ENCODE data around the gene PTPRH. TPM values are rescaled to one million over a fixed set of nuclear protein-coding genes. Genes with fewer than 3 reads are reported as not detected.

PTPRH gene
- total RNA-seq, 4 donors from 2014 or later, result 26.4 to 261 (median 246) TPM

GRCh38 chr19:55197528-55197927 is 11.8 kb downstream of the PTPRH start:
- Histone ChIP-seq H3K27me3 (no peaks in the 10 kb centered on the region), H3K4me1 (no peaks in the 10 kb centered on the region), H3K4me3 (no peak overlapping the region), H3K27ac (no peak overlapping the region), H3K9me3 (no peaks in the 10 kb centered on the region), H3K36me3 (peaks cover 0 to 83% (median 0%) of the 10 kb centered on the region in 3 donors)
- TF ChIP-seq CTCF (IDR thresholded peaks at IDR 0.05) (no peak), POLR2A (IDR thresholded peaks at IDR 0.05) (no peak)
- no peak for DNase-seq

- H3K36me3 ChIP-seq, result peaks cover 0 to 81% (median 0%) of the 10 kb centered on the region in 3 donors
- no peaks in the 10 kb centered on the region for H3K4me1 ChIP-seq
- no peak for TF ChIP-seq CTCF (IDR thresholded peaks at IDR 0.05)
- TF ChIP-seq POLR2A (IDR thresholded peaks at IDR 0.05), result no peak
- no peaks in the 10 kb centered on the region for H3K27me3 ChIP-seq
- DNase-seq, result no peak
- H3K27ac ChIP-seq, result no peak overlapping the region
- no peaks in the 10 kb centered on the region for H3K9me3 ChIP-seq
- H3K4me3 ChIP-seq, result no peak overlapping the region
Observed at GRCh38 chr19:55196803-55197202, 12.5 kb downstream of the PTPRH start.

DNA sequence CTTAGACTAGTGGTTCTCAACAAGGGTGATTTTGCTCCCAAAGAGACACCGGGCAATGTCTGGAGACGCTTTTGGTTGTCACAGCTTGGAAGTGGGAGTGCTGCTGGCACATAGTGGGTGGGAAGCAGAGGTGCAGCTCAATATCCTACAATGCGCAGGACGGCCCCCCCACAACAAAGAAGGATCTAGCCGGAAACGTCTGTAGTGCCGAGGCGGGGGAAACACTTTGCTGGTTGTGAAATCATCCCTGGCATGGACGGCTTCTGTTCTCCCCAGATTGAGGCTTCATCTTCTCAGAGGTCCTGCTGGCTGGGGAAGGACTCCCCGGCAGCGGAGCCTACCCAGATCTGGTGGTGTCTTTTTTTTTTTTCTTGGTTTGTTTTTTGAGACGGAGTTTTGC is 15.8 kb downstream of the PTPRH start:
- H3K36me3 ChIP-seq, result peaks cover 0 to 69% (median 0%) of the 10 kb centered on the region in 3 donors

GRCh38 chr19:55189403-55189835 is 19.9 kb downstream of the PTPRH start:
- H3K4me3 ChIP-seq, result no peak overlapping the region
- H3K27me3 ChIP-seq, result no peaks in the 10 kb centered on the region
- no peak for TF ChIP-seq POLR2A (IDR thresholded peaks at IDR 0.05)
- no peak for TF ChIP-seq CTCF (IDR thresholded peaks at IDR 0.05)
- H3K9me3 ChIP-seq, result no peaks in the 10 kb centered on the region
- no peak for DNase-seq
- H3K36me3 ChIP-seq, result peaks cover 0 to 67% (median 0%) of the 10 kb centered on the region in 3 donors
- peak overlapping the region in 2 of 4 donors; percentile 29 to 65 for H3K27ac ChIP-seq
- H3K4me1 ChIP-seq, result no peaks in the 10 kb centered on the region

More for the DNA sequence above, 15.8 kb downstream of the PTPRH start:
- no peak for TF ChIP-seq CTCF (IDR thresholded peaks at IDR 0.05)
- no peak for TF ChIP-seq POLR2A (IDR thresholded peaks at IDR 0.05)
- no peak overlapping the region for H3K4me3 ChIP-seq
- H3K27me3 ChIP-seq, result no peaks in the 10 kb centered on the region
- no peaks in the 10 kb centered on the region for H3K9me3 ChIP-seq
- no peak overlapping the region for H3K27ac ChIP-seq
- no peaks in the 10 kb centered on the region for H3K4me1 ChIP-seq
- DNase-seq, result no peak

- H3K4me3 ChIP-seq, result no peak overlapping the region
- H3K27me3 ChIP-seq, result no peaks in the 10 kb centered on the region
- no peaks in the 10 kb centered on the region for H3K4me1 ChIP-seq
- no peaks in the 10 kb centered on the region for H3K9me3 ChIP-seq
- H3K36me3 ChIP-seq, result peaks cover 0 to 61% (median 0%) of the 10 kb centered on the region in 3 donors
- H3K27ac ChIP-seq, result peak overlapping the region in 2 of 4 donors; percentile 29 to 65
- TF ChIP-seq POLR2A (IDR thresholded peaks at IDR 0.05) (no peak), CTCF (IDR thresholded peaks at IDR 0.05) (no peak)
- no peak for DNase-seq
Observed at GRCh38 chr19:55188625-55189024, 20.7 kb downstream of the PTPRH start.

- Histone ChIP-seq H3K27ac (no peak overlapping the region), H3K9me3 (no peaks in the 10 kb centered on the region), H3K27me3 (no peaks in the 10 kb centered on the region), H3K4me1 (no peaks in the 10 kb centered on the region), H3K36me3 (peaks cover 0 to 47% (median 0%) of the 10 kb centered on the region in 3 donors), H3K4me3 (no peak overlapping the region)
- no peak for TF ChIP-seq POLR2A (IDR thresholded peaks at IDR 0.05)
- TF ChIP-seq CTCF (IDR thresholded peaks at IDR 0.05), result no peak
- no peak for DNase-seq
Observed at GRCh38 chr19:55186080-55186479, 23.2 kb downstream of the PTPRH start.
